Suppressor macrophage (primary cell): ENCODE results near the gene MEIS3.

Experiments used
- DNase-seq, 4 experiments: peaks; one replicate each; pipeline ENCODE4 v3.0.0-alpha.2; 2020 to 2022

MEIS3 gene

DNA sequence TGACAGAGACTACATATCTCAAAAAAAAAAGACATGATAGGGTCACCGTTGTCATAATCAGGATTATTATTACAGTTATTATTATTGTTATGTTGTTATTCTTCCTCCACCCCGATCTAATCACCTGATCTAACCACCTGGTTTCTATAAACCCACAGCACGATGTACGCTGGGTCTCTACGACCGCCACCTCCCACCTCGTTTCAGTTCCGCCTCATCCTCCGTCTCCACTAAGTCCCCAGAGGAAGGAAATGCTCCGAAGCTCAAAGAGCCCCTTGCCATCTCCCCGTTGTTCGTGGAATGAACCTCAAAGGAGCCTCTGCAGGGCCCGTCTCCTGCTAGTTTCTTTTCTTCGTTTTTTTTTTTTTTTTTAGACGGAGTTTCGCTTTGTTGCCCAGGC is 15.9 kb upstream of the MEIS3 start:
- DNase-seq = no peak

DNA sequence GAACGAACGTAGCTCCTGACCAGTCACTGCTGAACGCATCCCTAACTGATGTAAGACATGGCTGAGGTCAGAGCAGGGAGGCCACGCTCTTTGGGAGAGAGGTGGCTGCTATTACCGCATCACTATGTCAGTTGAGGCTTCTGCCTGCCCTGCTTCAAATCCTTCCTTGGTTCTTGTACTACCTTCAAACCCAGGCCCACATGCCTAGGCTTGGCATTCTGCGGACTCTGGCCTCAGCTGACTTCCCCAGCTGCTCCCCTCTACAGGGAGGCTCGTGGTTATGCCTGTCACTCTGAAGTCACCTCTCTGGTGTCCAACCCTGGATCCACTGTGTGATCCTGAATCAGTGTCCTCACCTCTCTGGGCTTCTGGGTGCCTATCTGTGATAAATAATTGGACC is 14.8 kb upstream of the MEIS3 start:
- no peak for DNase-seq

DNA sequence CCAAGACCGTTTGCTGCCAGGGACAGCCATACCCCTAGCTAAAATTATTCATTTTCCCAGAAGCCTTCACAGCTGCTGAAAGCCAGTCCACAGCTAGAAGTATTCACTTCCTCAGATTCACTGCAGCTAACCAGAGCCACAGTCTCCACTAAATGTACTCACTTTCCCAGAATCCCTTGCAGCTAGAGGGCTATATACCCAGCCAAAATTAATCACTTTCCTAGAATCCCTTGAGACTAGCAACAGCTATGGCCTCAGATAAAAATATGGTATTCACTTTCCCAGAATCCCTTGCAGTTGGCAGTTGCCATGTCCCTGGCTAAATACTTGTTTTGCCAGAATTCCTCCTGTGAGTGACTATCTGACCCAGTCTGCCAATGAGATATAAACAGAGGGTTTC is 13.8 kb upstream of the MEIS3 start:
- peak; percentile 16 to 49 (median 33) for DNase-seq

DNA sequence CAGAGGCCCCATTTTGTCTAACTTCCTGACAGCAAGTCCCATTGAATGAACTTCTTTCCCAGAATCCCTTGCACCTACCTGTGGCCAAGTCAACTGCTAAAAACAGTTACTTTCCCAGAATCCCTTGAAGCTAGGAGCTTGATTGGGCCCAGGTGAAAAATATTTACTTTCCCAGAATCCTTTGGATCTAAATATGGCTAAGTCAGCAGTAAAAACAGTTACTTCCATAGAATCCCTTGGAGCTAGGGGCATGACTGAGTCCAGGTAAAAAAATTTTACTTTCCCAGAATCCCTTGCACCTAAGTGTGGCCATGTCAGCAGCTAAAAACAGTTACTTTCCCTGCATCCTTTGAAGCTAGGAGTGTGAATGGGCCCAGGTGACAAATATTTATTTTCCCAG is 13.2 kb upstream of the MEIS3 start:
- DNase-seq = no peak

DNA sequence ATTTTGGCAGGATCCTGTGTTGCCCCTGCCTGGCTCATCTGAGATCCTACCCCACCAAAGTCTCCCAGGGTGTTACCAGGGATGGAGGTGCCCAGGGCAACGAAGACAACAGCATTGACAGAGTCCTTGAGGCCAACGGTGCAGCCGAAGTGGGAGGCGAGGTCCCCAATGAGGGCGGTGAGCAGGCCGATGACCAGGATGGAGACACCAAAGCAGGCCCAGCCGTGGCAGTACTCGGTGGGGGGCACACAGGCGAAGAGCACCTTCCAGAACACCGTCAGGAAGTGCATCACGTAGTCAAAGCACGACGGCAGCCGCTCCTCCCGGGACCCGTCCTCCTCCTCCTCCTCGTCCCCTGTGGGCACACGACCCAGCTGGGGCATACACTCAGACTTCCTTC is 12.8 kb upstream of the MEIS3 start:
- no peak for DNase-seq

DNA sequence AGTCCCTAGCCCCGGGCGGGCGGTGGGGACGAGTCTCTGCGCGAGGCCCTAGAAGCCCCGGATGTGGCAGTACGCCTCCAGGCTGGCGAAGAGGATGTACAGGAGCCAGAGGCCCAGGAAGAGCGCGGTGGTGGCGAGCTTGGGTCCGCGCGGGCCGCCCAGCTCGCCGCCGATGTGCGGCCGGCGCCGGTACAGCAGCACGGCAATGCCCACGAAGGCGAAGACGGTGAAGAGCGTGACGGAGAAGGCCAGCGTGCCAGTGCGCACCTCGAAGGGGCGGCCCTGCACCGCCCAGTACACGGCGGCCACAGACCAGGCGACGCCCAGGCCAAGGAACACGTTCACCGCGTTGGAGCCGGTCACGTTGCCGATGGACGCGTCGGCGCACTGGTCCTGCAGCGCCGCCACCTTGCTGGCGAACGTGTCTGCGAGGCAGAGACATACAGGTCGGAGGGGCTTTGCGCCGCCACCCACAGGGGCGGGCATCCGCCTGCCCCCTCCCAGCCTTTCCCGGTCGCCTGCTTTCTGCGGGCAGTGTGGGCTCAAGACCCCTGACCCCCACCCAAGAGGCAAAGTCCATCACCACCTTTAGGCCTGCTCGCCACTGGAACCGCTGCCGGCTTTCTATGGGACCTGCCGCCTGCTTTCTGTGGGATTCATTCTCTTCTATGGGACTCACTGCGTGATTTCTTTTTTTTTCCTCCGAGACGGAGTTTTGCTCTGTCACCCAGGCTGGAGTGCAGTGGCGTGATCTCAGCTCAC is 10.9 kb upstream of the MEIS3 start:
- DNase-seq = peak; percentile 61 to 81 (median 70)

- DNase-seq = no peak
Observed at GRCh38 chr19:47429140-47429793, 9.9 kb upstream of the MEIS3 start.

DNA sequence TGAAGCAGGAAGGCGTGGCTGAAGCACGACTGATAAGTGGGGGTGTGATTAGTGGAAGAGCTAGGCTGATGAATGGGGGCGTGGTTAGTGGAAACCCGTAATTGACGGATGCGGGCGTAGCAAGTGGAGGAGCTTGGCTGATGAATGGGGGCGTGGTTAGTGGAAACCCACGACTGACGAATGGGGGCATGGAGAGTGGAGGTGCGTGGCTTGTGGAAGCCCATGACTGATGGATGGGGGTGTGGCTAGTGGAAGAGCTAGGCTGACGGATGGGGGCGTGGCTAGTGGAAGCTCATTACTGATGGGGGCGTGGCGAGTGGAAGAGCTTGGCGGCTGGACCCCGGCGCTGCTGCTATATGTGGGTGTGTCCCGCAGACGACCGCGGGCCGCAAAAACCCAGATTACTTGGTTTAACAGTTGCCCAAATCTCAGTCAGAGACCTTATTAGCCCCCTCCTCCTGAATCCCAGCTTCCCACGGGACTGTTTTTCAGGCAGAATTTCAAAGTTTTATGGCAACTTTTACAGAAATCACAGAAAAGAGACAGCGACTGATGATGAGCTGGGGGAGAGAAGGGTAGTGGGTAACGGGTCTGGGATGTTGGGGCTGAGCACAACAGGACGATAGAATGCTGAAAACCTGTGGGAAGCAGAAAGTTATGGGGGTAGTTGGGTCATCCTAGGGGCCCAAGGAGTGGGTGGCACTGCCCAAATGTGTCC is 9.0 kb upstream of the MEIS3 start:
- peak; percentile 58 to 73 (median 67) for DNase-seq

GRCh38 chr19:47427241-47428176 is 8.2 kb upstream of the MEIS3 start:
- peak; percentile 48 to 72 (median 62) for DNase-seq

GRCh38 chr19:47423203-47423882 is 4.0 kb upstream of the MEIS3 start:
- DNase-seq = no peak

DNA sequence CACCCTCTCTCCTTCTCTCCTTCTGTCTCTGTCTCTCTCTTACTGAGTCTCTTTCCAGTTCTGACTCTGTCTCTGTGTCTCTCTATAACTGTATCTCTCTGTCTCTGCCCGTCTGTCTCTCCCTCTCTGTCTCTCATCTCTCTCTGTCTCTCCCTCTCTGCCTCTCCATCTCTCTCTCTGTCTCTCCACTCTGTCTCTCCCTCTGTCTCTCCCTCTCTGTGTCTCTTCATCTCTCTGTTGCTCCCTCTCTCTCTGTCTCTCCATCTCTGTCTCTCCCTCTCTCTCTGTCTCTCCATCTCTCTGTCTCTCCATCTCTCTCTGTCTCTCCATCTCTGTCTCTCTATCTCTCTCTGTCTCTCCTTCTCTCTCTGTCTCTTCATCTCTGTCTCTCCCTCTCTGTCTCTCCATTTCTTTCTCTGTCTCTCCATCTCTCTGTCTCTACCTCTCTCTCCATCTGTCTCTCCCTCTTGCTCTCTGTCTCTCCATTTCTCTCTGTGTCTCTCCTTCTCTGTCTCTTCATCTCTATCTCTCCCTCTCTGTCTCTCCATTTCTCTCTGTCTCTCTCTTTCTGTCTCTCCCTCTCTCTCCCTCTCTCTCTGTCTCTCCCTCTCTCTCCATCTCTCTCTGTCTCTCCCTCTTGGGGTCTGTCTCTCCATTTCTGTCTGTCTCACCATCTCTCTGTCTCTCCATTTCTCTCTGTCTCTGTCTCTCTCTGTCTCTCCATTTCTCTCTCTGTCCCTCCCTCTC is 3.3 kb upstream of the MEIS3 start:
- no peak for DNase-seq

- DNase-seq = no peak
Observed at GRCh38 chr19:47421844-47422395, 2.6 kb upstream of the MEIS3 start.

DNA sequence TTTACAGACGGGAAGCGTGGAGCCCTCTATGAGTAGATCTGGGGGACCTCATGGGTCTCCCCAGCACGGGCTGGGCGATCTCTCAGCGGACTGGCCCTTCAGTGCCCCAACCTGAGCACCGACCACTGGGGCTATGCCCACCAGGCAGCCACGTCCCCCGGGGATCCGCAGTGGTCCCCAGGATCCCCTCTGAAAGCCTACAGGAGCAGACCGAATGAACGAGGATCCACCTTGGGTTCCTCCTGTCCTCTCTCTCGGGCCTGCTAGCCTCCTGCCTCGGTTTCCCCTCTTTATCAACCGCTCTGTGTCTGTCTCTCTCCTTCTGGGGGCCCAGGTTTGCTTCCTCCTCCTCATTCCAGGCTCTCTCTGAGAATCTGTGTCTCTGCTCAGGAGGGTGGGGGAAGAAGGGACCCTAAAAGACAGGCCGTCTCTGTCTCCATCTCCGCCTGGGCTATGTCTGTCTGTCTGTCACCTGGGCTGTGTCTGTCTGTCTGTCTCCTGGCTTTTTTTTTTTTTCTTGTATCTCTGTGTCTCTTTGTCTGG is 2.0 kb upstream of the MEIS3 start:
- DNase-seq = no peak

GRCh38 chr19:47419789-47420188 is 462 bp upstream of the MEIS3 start:
- no peak for DNase-seq

DNA sequence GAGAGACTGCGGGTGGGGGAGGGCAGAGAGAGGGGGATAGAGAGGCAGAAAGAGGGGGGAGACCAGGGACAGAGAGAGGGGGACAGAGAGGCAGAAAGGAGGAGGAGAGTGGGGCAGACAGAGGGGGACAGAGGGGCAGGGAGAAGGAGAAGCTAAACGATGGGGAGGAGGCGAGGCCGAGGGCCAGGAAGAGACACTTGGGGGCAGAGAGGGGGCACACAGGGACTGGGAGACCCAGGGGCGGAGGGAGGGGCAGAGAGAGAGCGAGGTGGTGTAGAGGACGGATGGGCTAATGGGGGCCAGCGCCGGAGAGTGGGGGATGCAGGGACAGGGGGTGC is 666 bp downstream of the MEIS3 start:
- no peak for DNase-seq

DNA sequence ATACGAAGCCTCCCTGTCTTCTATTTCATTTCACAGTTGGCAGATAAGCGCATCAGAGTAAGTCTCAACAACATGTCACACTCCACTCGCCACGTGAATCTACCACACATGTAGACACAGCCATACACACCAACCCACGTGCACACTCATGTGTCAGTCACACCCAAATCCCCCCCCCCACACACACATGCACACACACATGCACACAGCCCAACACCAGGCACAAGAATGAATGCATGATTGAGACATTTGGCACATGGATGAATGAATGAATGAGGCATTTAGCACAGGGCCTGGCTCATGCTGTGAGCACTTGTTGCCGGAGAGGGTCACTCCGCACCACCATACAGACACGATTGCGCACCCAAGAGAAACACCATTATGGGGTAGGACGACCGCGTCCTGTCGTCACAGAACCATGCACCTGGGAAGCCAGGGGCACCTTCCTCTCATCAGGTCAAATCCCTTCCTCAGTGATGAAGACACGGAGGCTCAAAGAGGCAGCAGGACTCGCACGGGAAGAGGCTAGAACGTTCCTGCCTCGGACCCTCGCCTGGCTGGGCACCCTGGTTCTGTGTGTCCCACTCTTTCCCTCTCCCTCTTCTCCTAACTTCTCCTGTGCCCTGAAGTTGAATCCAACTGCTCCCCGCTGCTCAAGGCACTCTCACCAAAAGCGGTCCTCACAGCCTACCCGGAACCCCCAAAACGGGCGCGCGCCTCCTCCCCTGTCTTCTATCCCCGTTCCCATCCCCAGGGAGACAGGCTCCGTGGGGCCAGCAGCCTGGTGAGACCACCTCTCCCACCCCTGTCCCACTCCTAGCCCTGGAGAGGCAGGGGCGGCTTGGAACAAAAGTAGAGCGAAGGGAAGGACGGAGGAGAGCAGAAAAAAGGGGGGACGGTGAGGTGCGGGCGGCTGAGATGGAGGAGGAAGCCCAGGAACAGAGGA is 1.3 kb downstream of the MEIS3 start:
- DNase-seq = no peak

GRCh38 chr19:47417107-47417745 is 2.1 kb downstream of the MEIS3 start:
- DNase-seq = no peak

DNA sequence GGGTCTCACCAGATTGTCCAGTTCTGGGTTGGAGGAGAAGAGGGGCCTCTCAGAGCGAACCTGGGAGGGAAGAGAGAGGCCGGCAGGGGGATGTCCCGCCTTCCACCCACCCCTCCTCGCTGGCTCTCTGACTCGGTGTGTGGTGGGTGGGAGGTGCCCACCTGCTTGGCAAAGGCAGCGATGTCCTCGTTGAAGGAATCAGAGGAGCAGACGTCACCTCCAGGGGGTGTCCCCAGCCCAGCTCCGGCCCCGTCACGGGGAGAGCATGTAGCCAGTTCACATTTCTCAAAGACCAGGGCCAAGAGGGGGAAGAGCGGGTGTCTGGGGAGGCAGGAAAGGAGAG is 2.7 kb downstream of the MEIS3 start:
- no peak for DNase-seq

- no peak for DNase-seq
Observed at GRCh38 chr19:47415953-47416642, 3.2 kb downstream of the MEIS3 start.
